Ureter (tissue), 1 donor: Measurements from ENCODE around the gene NEUROD6. TPM values are rescaled to one million over a fixed set of nuclear protein-coding genes. Genes with fewer than 3 reads are reported as not detected.

ENCODE experiments used
- DNase-seq: peaks from one replicate; pipeline ENCODE4 v3.0.0-alpha.2; 2020; ENCODE audit warnings: low spot score
- total RNA-seq: library from RNA; stranded (reverse); gene quantifications from one replicate; pipeline ENCODE4 v1.2.4, GENCODE V29; 2023
- donor health status: DM: yes; HTN: yes; CAD: no.

NEUROD6 gene
- total RNA-seq, 1 donor from 2014 or later = not detected

- DNase-seq = no peak
Observed at GRCh38 chr7:31335161-31335856, 5.2 kb downstream of the NEUROD6 start.

- no peak for DNase-seq
Observed at GRCh38 chr7:31333291-31333690, 7.2 kb downstream of the NEUROD6 start.

- no peak for DNase-seq
Observed at GRCh38 chr7:31327071-31327470, 13.5 kb downstream of the NEUROD6 start.

- no peak for DNase-seq
Observed at GRCh38 chr7:31326416-31326815, 14.1 kb downstream of the NEUROD6 start.

DNA sequence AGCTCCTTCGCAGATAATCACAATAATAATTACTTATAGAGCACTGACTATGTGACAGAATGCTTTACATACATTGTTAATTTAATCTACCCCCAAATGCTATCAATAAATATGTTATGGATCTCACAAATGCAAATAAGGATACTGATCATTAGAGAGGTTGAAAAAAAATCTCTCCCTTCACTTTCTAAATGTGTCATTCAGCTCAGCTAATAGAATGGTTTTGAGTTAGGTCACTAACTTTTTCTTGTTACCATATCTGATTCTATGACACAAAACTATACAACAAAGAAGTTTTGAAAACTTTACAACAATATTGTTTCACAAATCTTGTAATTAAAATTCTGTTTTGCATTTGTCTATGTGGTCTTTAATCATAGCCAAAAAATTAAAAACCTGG, 17.4 kb downstream of the NEUROD6 start:
- no peak for DNase-seq

- DNase-seq = no peak
Observed at GRCh38 chr7:31320675-31321074, 19.9 kb downstream of the NEUROD6 start.

- no peak for DNase-seq
Observed at GRCh38 chr7:31318313-31318712, 22.2 kb downstream of the NEUROD6 start.

DNA sequence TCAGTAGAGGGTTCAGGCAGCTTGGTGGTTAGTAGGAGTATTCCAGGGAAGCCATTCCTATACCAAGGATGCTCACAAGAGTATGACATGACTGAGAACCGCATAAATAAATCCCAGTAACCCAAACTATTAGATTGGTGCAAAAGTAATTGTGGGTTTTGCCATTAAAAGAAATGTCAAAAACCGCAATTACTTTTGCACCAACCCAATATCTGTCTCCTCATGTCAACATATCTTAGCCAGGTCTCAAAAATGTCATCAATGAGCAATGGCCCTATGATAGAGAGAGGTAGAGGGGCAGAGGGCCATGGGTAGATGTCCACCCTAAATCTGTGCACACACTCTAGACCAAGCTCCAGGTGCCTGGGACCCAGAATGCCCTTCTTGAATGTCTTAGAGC, 23.6 kb downstream of the NEUROD6 start:
- no peak for DNase-seq

GRCh38 chr7:31315758-31316157, 24.8 kb downstream of the NEUROD6 start:
- DNase-seq = no peak

GRCh38 chr7:31314781-31315180, 25.7 kb downstream of the NEUROD6 start:
- no peak for DNase-seq

- no peak for DNase-seq
Observed at GRCh38 chr7:31312889-31313288, 27.6 kb downstream of the NEUROD6 start.

- no peak for DNase-seq
Observed at GRCh38 chr7:31311552-31311951, 29.0 kb downstream of the NEUROD6 start.

- no peak for DNase-seq
Observed at GRCh38 chr7:31310321-31310935, 30.1 kb downstream of the NEUROD6 start.

GRCh38 chr7:31309407-31309806, 31.1 kb downstream of the NEUROD6 start:
- DNase-seq = no peak

DNA sequence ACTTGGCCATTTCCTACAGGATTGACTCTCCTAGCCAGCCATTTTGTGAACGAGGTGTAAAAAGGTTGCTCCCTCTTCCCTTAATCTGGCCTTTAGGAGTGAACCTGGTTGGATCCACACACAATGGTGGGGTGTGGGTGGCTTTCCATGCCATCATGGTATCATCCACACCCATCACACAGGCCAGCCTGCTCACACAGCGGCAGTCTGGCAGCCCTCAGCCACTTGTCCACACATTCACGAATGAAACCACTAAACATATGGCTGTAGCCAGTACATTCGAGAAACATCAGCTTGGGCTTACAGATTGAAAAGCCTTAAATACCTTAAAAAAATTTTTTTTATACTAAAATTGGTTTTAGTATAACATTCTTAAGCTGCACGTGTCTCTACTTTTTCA, 31.9 kb downstream of the NEUROD6 start:
- no peak for DNase-seq

GRCh38 chr7:31307972-31308371, 32.6 kb downstream of the NEUROD6 start:
- DNase-seq = no peak

DNA sequence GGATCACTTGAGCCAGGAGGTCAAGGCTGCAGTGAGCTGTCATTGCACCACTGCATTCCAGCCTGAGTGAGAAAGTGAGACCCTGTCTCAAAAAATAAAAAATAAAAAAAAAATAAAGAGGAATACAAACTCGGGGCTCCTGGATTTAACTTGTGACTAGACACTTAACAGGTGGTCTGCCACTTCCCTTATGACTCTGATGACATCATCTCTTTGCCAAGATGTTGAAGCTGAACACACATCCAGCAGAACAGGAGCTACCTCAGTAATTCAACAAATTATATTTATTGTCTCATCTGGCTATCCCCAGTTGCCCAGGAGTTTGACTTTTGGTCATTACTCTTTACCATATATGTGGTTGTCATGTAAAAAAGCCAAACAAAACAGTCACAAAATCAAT, 35.3 kb downstream of the NEUROD6 start:
- no peak for DNase-seq

DNA sequence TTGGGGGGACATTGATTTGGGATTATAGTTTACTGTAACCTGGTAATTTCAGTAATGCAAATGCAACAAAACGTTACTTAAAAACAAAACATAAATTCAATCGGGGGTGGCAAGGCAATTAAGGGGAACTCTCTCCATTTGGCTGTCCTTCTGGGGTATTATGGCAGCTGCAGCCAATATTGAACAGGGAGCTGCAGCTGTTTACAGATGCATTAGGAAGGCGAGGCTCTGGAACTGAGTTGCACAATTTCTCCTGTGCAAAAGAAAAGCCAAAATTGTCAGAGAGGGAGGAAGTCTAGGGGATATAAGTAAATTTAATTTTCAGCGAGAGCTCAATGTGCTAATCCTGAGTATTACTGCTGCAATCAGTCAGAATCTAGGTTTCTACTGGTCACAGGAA, 36.1 kb downstream of the NEUROD6 start:
- DNase-seq = no peak

- DNase-seq = no peak
Observed at GRCh38 chr7:31302356-31302755, 38.2 kb downstream of the NEUROD6 start.

- no peak for DNase-seq
Observed at GRCh38 chr7:31299336-31299735, 41.2 kb downstream of the NEUROD6 start.

DNA sequence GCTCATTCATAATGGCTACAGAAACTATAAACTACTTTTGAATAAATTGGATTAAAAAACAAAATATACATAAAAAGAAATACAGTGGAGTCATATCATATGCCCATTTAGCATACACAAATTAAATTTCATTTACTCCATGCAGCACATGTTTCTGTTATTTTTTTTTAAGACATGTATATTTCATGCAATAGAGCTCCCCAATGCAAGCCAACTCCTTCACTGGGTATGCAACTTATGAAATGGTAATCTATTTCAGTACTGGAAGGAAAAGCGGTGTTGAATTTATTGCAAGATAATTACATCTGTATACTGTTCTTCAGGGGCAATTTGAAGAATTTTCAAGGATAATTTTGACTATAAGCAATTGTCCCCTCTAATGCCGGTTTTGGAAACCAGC, 49.9 kb downstream of the NEUROD6 start:
- no peak for DNase-seq
